Calu3 (cell line): ENCODE results near the gene FKBP7. TPM values are rescaled to one million over a fixed set of nuclear protein-coding genes. Genes with fewer than 3 reads are reported as not detected.
A peak's percentile ranks its signal among the peaks of the same experiment; 100 is the strongest.

Source experiments
- BruUV-seq: library from RNA; stranded (reverse); fragments of 400-500 nt; replicated peaks from 2 replicates; lab custom pipeline; 2021; lab: Mats Ljungman, UMichigan
- CTCF ChIA-PET: fragments of 300-600 bp; sonication (Branson Sonifier 250); formaldehyde crosslinking; loops from one replicate; lab custom pipeline; 2022; ENCODE audit warnings: antibody characterized with exemption; lab: Charles Lee
- DNase-seq: peaks from one replicate; pipeline ENCODE4 v3.0.0; 2022
- H3K27ac Mint-ChIP-seq: one replicate; pipeline ENCODE4 v1.8.0; 2022; ENCODE audit warnings: mixed read lengths; ENCODE audit not compliant: unreplicated experiment
- H3K27me3 Mint-ChIP-seq: one replicate; pipeline ENCODE4 v1.8.0; 2022; ENCODE audit warnings: mixed read lengths; ENCODE audit not compliant: unreplicated experiment
- H3K36me3 Mint-ChIP-seq: one replicate; pipeline ENCODE4 v1.8.0; 2022; ENCODE audit warnings: mild to moderate bottlenecking, moderate library complexity, mixed read lengths; ENCODE audit not compliant: insufficient read depth, unreplicated experiment
- H3K4me1 Mint-ChIP-seq: one replicate; pipeline ENCODE4 v1.8.0; 2022; ENCODE audit warnings: mild to moderate bottlenecking, low read depth, mixed read lengths; ENCODE audit not compliant: unreplicated experiment
- H3K4me3 Mint-ChIP-seq: one replicate; pipeline ENCODE4 v1.8.0; 2022; ENCODE audit warnings: mild to moderate bottlenecking, low read depth, moderate library complexity, mixed read lengths; ENCODE audit not compliant: unreplicated experiment
- H3K9me3 Mint-ChIP-seq: one replicate; pipeline ENCODE4 v1.8.0; 2022; ENCODE audit warnings: low read depth, mixed read lengths; ENCODE audit not compliant: unreplicated experiment
- intact Hi-C: fragments of 100-400 bp; cut with micrococcal nuclease; formaldehyde crosslinking; loops from one replicate; pipeline ENCODE4 v1.10.0; 2022; ENCODE audit not compliant: unreplicated experiment
- total RNA-seq: library from RNA; stranded (reverse); gene quantifications from 2 replicates; pipeline ENCODE4 v1.2.3, GENCODE V29; 2022
- TF ChIP-seq, protein P1 (sequence below): fragments of 200-600 bp; IDR thresholded peaks from one replicate; pipeline ENCODE4 v1.8.0; 2022; ENCODE audit warnings: antibody characterized with exemption; ENCODE audit not compliant: unreplicated experiment

The FKBP7 gene
- total RNA-seq, 1 experiment from 2014 or later = 8.9 TPM

GRCh38 chr2:178452334-178452733 lies 26.1 kb downstream of the FKBP7 start:
- H3K27ac Mint-ChIP-seq = peak overlapping the region; percentile 99
- intact Hi-C loops = no loop called here
- peaks cover 21% of the 10 kb centered on the region for H3K4me1 Mint-ChIP-seq
- DNase-seq = no peak
- no peak overlapping the region for H3K4me3 Mint-ChIP-seq
- TF ChIP-seq, protein P1, sequence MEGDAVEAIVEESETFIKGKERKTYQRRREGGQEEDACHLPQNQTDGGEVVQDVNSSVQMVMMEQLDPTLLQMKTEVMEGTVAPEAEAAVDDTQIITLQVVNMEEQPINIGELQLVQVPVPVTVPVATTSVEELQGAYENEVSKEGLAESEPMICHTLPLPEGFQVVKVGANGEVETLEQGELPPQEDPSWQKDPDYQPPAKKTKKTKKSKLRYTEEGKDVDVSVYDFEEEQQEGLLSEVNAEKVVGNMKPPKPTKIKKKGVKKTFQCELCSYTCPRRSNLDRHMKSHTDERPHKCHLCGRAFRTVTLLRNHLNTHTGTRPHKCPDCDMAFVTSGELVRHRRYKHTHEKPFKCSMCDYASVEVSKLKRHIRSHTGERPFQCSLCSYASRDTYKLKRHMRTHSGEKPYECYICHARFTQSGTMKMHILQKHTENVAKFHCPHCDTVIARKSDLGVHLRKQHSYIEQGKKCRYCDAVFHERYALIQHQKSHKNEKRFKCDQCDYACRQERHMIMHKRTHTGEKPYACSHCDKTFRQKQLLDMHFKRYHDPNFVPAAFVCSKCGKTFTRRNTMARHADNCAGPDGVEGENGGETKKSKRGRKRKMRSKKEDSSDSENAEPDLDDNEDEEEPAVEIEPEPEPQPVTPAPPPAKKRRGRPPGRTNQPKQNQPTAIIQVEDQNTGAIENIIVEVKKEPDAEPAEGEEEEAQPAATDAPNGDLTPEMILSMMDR = no peak
- no peaks in the 10 kb centered on the region for H3K27me3 Mint-ChIP-seq
- no peaks in the 10 kb centered on the region for H3K9me3 Mint-ChIP-seq
- peaks cover 40% of the 10 kb centered on the region for H3K36me3 Mint-ChIP-seq
- no TSS peak for BruUV-seq
- CTCF ChIA-PET = no interaction called here

- TF ChIP-seq, protein P1 = no peak
- peaks cover 21% of the 10 kb centered on the region for H3K4me1 Mint-ChIP-seq
- H3K4me3 Mint-ChIP-seq = peak within 1 kb of the TSS; percentile 90
- H3K27me3 Mint-ChIP-seq = no peaks in the 10 kb centered on the region
- DNase-seq = peak; percentile 99
- BruUV-seq = no TSS peak
- H3K27ac Mint-ChIP-seq = peak within 1 kb of the TSS; percentile 99
- H3K36me3 Mint-ChIP-seq = peaks cover 44% of the 10 kb centered on the region
- intact Hi-C loops = loop anchor here (2.0 kb wide), 1 partner anchor 72 kb away; no protein-coding TSS in a partner anchor
- no peaks in the 10 kb centered on the region for H3K9me3 Mint-ChIP-seq
- CTCF ChIA-PET = interaction anchor here (0.6 to 2.3 kb wide), 5 partner anchors 17 to 289 kb away, joined by 3 to 10 read pairs (median 4); partner anchors contain the start of gene FKBP7
These were observed 27.4 kb downstream of the FKBP7 start, which contains the start of the genes PJVK and PRKRA for GRCh38 chr2:178450774-178451525. Gene PJVK (plus strand): TSS chr2:178451378. CDS start chr2:178453410, 2,032 bp downstream. Gene PRKRA (minus strand): TSS chr2:178451175. CDS start chr2:178451030, 145 bp downstream.

GRCh38 chr2:178450524-178450773 lies 28.0 kb downstream of the FKBP7 start:
- Mint-ChIP-seq H3K27me3 (no peaks in the 10 kb centered on the region), H3K4me1 (peaks cover 21% of the 10 kb centered on the region), H3K27ac (peak overlapping the region; percentile 99), H3K36me3 (peaks cover 44% of the 10 kb centered on the region), H3K9me3 (no peaks in the 10 kb centered on the region), H3K4me3 (peak overlapping the region; percentile 90)
- CTCF ChIA-PET = interaction anchor here (0.8 to 2.3 kb wide), 3 partner anchors 18 to 36 kb away, joined by 3 to 10 read pairs (median 4); partner anchors contain the start of gene FKBP7
- TF ChIP-seq, protein P1 = no peak
- DNase-seq = no peak
- no TSS peak for BruUV-seq
- intact Hi-C loops = loop anchor here (2.0 kb wide), 1 partner anchor 72 kb away; no protein-coding TSS in a partner anchor

GRCh38 chr2:178449700-178450523 lies 28.5 kb downstream of the FKBP7 start:
- Mint-ChIP-seq H3K27ac (peak overlapping the region; percentile 99), H3K4me3 (peak overlapping the region; percentile 90), H3K4me1 (peaks cover 21% of the 10 kb centered on the region), H3K9me3 (no peaks in the 10 kb centered on the region), H3K27me3 (no peaks in the 10 kb centered on the region), H3K36me3 (peaks cover 48% of the 10 kb centered on the region)
- intact Hi-C loops = loop anchor here (2.0 kb wide), 1 partner anchor 73 kb away; no protein-coding TSS in a partner anchor
- no TSS peak for BruUV-seq
- TF ChIP-seq, protein P1 = no peak
- CTCF ChIA-PET = interaction anchor here (1.3 to 2.3 kb wide), 2 partner anchors 31 to 36 kb away, joined by 3 to 10 read pairs; no protein-coding TSS in a partner anchor
- DNase-seq = no peak
